Endothelial cell (in vitro differentiated cells): Measurements from ENCODE around the gene IQCF6. TPM values are rescaled to one million over a fixed set of nuclear protein-coding genes. Genes with fewer than 3 reads are reported as not detected.

Experiments
- DNase-seq: peaks from one replicate; pipeline ENCODE4 v3.0.0; 2021; ENCODE audit warnings: low spot score
- H3K27ac Mint-ChIP-seq: one replicate; pipeline ENCODE4 v1.8.0; 2021; ENCODE audit warnings: mixed read lengths, inconsistent platforms; ENCODE audit not compliant: unreplicated experiment
- H3K27me3 Mint-ChIP-seq: one replicate; pipeline ENCODE4 v1.8.0; 2021; ENCODE audit warnings: mild to moderate bottlenecking, moderate library complexity, mixed read lengths, inconsistent platforms; ENCODE audit not compliant: unreplicated experiment
- H3K36me3 Mint-ChIP-seq: one replicate; pipeline ENCODE4 v1.8.0; 2021; ENCODE audit warnings: mild to moderate bottlenecking, low read depth, mixed read lengths, inconsistent platforms; ENCODE audit not compliant: unreplicated experiment
- H3K4me1 Mint-ChIP-seq: one replicate; pipeline ENCODE4 v1.8.0; 2021; ENCODE audit warnings: mild to moderate bottlenecking, mixed read lengths, inconsistent platforms; ENCODE audit not compliant: unreplicated experiment
- H3K4me3 Mint-ChIP-seq: one replicate; pipeline ENCODE4 v1.8.0; 2021; ENCODE audit warnings: mild to moderate bottlenecking, mixed read lengths, inconsistent platforms; ENCODE audit not compliant: unreplicated experiment
- H3K9me3 Mint-ChIP-seq: one replicate; pipeline ENCODE4 v1.8.0; 2021; ENCODE audit warnings: mixed read lengths, inconsistent platforms; ENCODE audit not compliant: unreplicated experiment
- total RNA-seq: library from RNA; stranded (reverse); fragmentation: NEBNext Ultra II Directional; extraction: Animal tissue kit (Norgen Biotek cat#: 25700); gene quantifications from one replicate; pipeline ENCODE4 v1.2.1, GENCODE V29; 2021; ENCODE audit not compliant: unreplicated experiment
- TF ChIP-seq, protein P1 (sequence below): fragments of 200-600 bp; sonication (generic); IDR thresholded peaks from one replicate; pipeline ENCODE4 v1.5.0; 2021; ENCODE audit warnings: antibody characterized with exemption; ENCODE audit not compliant: unreplicated experiment

IQCF6 gene
- total RNA-seq, 1 donor from 2014 or later: not detected

DNA sequence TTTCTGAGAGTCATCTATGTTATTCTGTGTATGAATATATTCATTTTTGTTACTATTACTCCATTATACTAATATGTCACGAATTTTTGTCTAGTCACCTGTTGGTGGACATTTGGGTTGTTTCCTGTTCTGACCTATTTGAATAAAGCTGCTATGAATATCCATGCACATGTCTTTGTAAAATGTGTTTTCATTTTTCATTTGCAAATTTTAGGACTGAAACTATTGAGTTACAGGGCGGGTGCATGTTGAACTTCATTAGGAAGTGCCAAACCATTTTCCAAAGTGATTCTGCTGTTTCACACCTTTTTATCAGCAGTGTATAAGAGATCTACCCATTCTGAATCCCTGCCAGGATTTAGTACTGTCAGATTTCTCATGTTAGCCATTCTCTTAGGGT lies 37.7 kb upstream of the IQCF6 start:
- Mint-ChIP-seq H3K4me1 (no peaks in the 10 kb centered on the region), H3K9me3 (peaks cover 2% of the 10 kb centered on the region), H3K36me3 (peaks cover 6% of the 10 kb centered on the region), H3K27ac (no peak overlapping the region), H3K27me3 (no peaks in the 10 kb centered on the region), H3K4me3 (no peak overlapping the region)
- DNase-seq: no peak
- TF ChIP-seq, protein P1, sequence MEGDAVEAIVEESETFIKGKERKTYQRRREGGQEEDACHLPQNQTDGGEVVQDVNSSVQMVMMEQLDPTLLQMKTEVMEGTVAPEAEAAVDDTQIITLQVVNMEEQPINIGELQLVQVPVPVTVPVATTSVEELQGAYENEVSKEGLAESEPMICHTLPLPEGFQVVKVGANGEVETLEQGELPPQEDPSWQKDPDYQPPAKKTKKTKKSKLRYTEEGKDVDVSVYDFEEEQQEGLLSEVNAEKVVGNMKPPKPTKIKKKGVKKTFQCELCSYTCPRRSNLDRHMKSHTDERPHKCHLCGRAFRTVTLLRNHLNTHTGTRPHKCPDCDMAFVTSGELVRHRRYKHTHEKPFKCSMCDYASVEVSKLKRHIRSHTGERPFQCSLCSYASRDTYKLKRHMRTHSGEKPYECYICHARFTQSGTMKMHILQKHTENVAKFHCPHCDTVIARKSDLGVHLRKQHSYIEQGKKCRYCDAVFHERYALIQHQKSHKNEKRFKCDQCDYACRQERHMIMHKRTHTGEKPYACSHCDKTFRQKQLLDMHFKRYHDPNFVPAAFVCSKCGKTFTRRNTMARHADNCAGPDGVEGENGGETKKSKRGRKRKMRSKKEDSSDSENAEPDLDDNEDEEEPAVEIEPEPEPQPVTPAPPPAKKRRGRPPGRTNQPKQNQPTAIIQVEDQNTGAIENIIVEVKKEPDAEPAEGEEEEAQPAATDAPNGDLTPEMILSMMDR: no peak

DNA sequence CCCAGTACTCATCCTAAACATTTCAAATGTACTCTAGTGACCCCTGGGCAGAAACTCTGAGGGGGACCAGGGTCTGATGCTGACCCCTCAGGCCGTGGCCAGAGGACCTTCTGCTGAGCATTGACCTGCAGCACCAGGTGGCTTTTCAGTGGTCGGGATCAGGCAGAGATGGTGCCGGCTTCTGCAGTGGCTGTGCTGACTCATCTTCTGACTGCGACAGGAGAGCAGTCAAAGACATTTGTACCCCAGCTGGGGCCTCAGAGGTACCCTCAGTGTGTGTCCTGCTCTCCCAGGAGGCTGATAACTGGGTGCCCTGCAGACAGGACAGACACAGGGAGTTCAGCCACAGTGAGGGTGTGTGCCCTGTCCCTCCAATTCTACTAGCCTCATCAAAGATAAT lies 36.6 kb upstream of the IQCF6 start:
- Mint-ChIP-seq H3K4me1 (no peaks in the 10 kb centered on the region), H3K36me3 (peaks cover 4% of the 10 kb centered on the region), H3K4me3 (no peak overlapping the region), H3K27ac (no peak overlapping the region), H3K27me3 (no peaks in the 10 kb centered on the region), H3K9me3 (no peaks in the 10 kb centered on the region)
- no peak for DNase-seq
- TF ChIP-seq, protein P1: no peak

DNA sequence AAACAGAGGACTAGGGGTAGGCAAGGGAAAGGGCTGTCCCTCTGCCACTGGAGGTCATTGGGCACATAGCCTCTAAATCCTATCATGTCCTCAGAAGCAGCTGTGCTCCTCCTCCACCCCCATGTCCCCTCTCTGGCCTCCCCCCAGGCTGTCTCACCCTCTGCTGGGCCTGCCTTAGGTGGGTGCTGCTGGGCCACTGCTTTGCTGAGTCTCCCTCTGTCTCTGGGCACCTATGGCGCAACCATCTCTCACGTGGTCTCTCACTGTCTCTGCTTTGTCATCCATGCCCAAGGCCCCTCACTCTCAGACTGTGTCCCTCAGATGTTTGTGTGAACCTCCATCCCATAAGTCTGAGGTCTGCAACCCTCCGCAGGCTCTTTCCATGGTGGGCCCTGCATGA lies 35.0 kb upstream of the IQCF6 start:
- no peaks in the 10 kb centered on the region for H3K27me3 Mint-ChIP-seq
- no peak overlapping the region for H3K27ac Mint-ChIP-seq
- no peaks in the 10 kb centered on the region for H3K9me3 Mint-ChIP-seq
- DNase-seq: no peak
- peaks cover 4% of the 10 kb centered on the region for H3K36me3 Mint-ChIP-seq
- H3K4me1 Mint-ChIP-seq: no peaks in the 10 kb centered on the region
- TF ChIP-seq, protein P1: no peak
- no peak overlapping the region for H3K4me3 Mint-ChIP-seq

DNA sequence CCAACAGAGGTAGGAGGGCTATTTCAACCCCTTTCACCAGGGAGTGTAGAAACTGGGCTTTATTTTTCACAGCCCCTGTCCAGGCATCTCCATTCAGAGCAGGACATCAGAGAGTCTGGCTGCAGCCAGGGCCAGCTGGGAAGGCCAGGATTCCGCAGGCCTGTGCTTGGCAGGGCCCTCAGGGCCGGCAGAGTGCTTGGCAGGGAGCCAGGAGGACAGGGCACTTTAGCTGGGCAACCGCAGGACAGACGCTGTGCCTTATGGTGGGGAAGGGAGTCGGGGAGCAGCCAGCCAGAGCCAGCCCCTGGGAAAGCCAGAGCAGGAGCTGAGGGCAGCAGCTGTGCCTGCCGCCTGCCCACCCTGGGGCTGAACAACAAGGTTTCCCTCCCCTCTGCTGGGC lies 34.5 kb upstream of the IQCF6 start:
- TF ChIP-seq, protein P1: no peak
- H3K27ac Mint-ChIP-seq: no peak overlapping the region
- no peaks in the 10 kb centered on the region for H3K27me3 Mint-ChIP-seq
- H3K9me3 Mint-ChIP-seq: no peaks in the 10 kb centered on the region
- peaks cover 4% of the 10 kb centered on the region for H3K36me3 Mint-ChIP-seq
- DNase-seq: no peak
- no peaks in the 10 kb centered on the region for H3K4me1 Mint-ChIP-seq
- no peak overlapping the region for H3K4me3 Mint-ChIP-seq

DNA sequence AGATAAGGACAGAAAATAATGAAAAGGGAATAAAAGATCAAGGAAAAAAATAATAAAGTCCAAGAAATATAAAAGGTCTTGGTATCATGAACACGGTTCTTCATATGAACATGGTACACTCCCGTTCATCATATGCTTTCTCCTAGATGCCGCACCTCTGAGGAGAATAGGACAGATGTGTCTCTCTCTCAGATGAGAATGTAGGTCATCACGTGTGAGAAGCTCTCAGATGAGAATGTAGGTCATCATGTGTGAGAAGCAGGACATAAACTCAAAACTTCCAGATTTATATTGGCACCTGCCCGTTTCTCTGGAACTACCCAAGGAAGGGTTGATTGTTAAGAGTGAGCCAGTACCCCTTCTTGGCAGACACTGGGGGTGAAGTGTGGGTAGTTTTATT lies 29.9 kb upstream of the IQCF6 start:
- no peak overlapping the region for H3K4me3 Mint-ChIP-seq
- no peaks in the 10 kb centered on the region for H3K9me3 Mint-ChIP-seq
- TF ChIP-seq, protein P1: no peak
- peaks cover 5% of the 10 kb centered on the region for H3K4me1 Mint-ChIP-seq
- H3K27ac Mint-ChIP-seq: no peak overlapping the region
- H3K27me3 Mint-ChIP-seq: peaks cover 1% of the 10 kb centered on the region
- H3K36me3 Mint-ChIP-seq: peaks cover 4% of the 10 kb centered on the region
- DNase-seq: no peak
